ENCODE data around the gene LYZL1.
"Not testable (repeated sequence)": the region's sequence is repeated elsewhere in the genome, so short reads cannot be mapped to it uniquely, and the experiment has no call there.

Gene LYZL1

GRCh38 chr10:29265210-29265768 is 23.6 kb upstream of the LYZL1 start:
- DNase-seq = no peak

GRCh38 chr10:29266641-29267040 is 22.2 kb upstream of the LYZL1 start:
- DNase-seq = no peak

- no peak for DNase-seq
Observed at GRCh38 chr10:29268011-29268410, 20.9 kb upstream of the LYZL1 start.

GRCh38 chr10:29269486-29269885 is 19.4 kb upstream of the LYZL1 start:
- DNase-seq = no peak

GRCh38 chr10:29270883-29271282 is 18.0 kb upstream of the LYZL1 start:
- no peak for DNase-seq

- no peak for DNase-seq
Observed at GRCh38 chr10:29271877-29272276, 17.0 kb upstream of the LYZL1 start.

GRCh38 chr10:29273478-29273877 is 15.4 kb upstream of the LYZL1 start:
- DNase-seq = no peak

- no peak for DNase-seq
Observed at GRCh38 chr10:29276251-29276850, 12.5 kb upstream of the LYZL1 start.

- no peak for DNase-seq
Observed at GRCh38 chr10:29277296-29277695, 11.6 kb upstream of the LYZL1 start.

GRCh38 chr10:29279779-29280487 is 8.9 kb upstream of the LYZL1 start:
- no peak for DNase-seq

- no peak for DNase-seq
Observed at GRCh38 chr10:29280488-29280840, 8.4 kb upstream of the LYZL1 start.

- no peak for DNase-seq
Observed at GRCh38 chr10:29285624-29286051, 3.2 kb upstream of the LYZL1 start.

GRCh38 chr10:29287635-29288034 is 1.2 kb upstream of the LYZL1 start:
- DNase-seq = no peak

- DNase-seq = not testable (repeated sequence)
Observed at GRCh38 chr10:29291561-29291960, 2.7 kb downstream of the LYZL1 start.

- DNase-seq = not testable (repeated sequence)
Observed at GRCh38 chr10:29292406-29292805, 3.5 kb downstream of the LYZL1 start.

GRCh38 chr10:29295813-29296212 is 6.9 kb downstream of the LYZL1 start:
- DNase-seq = no peak

GRCh38 chr10:29297678-29298077 is 8.8 kb downstream of the LYZL1 start:
- DNase-seq = no peak

GRCh38 chr10:29301359-29301910 is 12.6 kb downstream of the LYZL1 start:
- no peak for DNase-seq

GRCh38 chr10:29302499-29302898 is 13.6 kb downstream of the LYZL1 start:
- no peak for DNase-seq

- DNase-seq = peak; percentile 50
Observed at GRCh38 chr10:29304264-29304994, 15.6 kb downstream of the LYZL1 start.

GRCh38 chr10:29304995-29305335 is 16.1 kb downstream of the LYZL1 start:
- no peak for DNase-seq

- DNase-seq = no peak
Observed at GRCh38 chr10:29306688-29307087, 17.8 kb downstream of the LYZL1 start.

GRCh38 chr10:29308142-29308541 is 19.3 kb downstream of the LYZL1 start:
- not testable (repeated sequence) for DNase-seq

- DNase-seq = no peak
Observed at GRCh38 chr10:29309465-29309864, 20.6 kb downstream of the LYZL1 start.
